OCI-LY1 (cell line): ENCODE results near the gene CDH23.

Source experiments
- EZH2 ChIP-seq: fragments of 200-600 bp; sonication (generic), shearing (Covaris generic); IDR thresholded peaks from 2 replicates; pipeline ENCODE4 v1.8.0; 2017; ENCODE audit warnings: borderline replicate concordance, mixed run types, mild to moderate bottlenecking, antibody characterized with exemption, low read length, moderate library complexity, mixed read lengths
- TF ChIP-seq, protein P1 (sequence below): fragments of 200-600 bp; sonication (generic), shearing (Covaris generic); IDR thresholded peaks from 2 replicates; pipeline ENCODE4 v1.5.1; 2017; ENCODE audit warnings: mild to moderate bottlenecking, antibody characterized with exemption, low read length, moderate library complexity, mixed read lengths

DNA sequence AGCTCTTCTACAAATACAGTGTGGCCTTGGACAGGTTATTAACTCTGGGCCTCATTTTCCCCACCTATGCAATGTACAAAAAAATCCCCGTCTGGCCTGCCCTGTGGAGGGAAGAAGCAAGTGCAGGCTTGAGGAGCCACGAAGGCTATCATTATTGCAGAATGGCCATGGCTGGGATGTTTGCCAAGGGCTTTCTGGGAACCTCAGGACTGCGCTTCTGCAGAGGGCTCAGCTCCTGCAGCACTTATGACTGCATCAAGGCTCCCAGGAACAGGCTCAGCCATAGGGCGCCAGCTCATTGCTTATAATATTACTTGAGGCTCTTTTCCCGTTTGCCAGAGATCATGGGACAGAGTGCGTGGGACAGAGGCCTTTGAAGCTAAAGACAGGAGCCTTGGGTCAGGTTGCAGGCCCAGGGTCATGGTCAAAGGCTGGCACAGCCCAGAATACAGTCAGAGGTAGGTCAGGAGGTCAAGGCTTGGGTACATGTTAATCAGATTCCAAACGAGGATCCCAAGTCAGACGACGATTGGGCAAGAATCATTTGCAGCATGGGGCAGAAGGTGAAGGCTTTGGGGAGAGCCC, 343.4 kb downstream of the CDH23 start:
- TF ChIP-seq EZH2 = no peak
- TF ChIP-seq, protein P1, sequence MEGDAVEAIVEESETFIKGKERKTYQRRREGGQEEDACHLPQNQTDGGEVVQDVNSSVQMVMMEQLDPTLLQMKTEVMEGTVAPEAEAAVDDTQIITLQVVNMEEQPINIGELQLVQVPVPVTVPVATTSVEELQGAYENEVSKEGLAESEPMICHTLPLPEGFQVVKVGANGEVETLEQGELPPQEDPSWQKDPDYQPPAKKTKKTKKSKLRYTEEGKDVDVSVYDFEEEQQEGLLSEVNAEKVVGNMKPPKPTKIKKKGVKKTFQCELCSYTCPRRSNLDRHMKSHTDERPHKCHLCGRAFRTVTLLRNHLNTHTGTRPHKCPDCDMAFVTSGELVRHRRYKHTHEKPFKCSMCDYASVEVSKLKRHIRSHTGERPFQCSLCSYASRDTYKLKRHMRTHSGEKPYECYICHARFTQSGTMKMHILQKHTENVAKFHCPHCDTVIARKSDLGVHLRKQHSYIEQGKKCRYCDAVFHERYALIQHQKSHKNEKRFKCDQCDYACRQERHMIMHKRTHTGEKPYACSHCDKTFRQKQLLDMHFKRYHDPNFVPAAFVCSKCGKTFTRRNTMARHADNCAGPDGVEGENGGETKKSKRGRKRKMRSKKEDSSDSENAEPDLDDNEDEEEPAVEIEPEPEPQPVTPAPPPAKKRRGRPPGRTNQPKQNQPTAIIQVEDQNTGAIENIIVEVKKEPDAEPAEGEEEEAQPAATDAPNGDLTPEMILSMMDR = no peak
